ENCODE data around the gene ERVV-1.
"Not testable (repeated sequence)": the region's sequence is repeated elsewhere in the genome, so short reads cannot be mapped to it uniquely, and the experiment has no call there.

ERVV-1 gene

GRCh38 chr19:53028306-53028705 is 14.6 kb downstream of the ERVV-1 start:
- DNase-seq = not testable (repeated sequence)

GRCh38 chr19:53034054-53034453 is 20.3 kb downstream of the ERVV-1 start:
- DNase-seq = no peak

GRCh38 chr19:53034948-53035675 is 21.4 kb downstream of the ERVV-1 start:
- no peak for DNase-seq

- DNase-seq = no peak
These were observed 23.7 kb downstream of the ERVV-1 start for GRCh38 chr19:53037101-53038097.

- DNase-seq = no peak
These were observed 27.6 kb downstream of the ERVV-1 start for GRCh38 chr19:53041366-53041765.

GRCh38 chr19:53045536-53045935 is 31.8 kb downstream of the ERVV-1 start:
- DNase-seq = no peak

- DNase-seq = no peak
These were observed 33.7 kb downstream of the ERVV-1 start for GRCh38 chr19:53047379-53047778.

- DNase-seq = no peak
These were observed 41.4 kb downstream of the ERVV-1 start for GRCh38 chr19:53055117-53055516.

- DNase-seq = no peak
These were observed 44.3 kb downstream of the ERVV-1 start for GRCh38 chr19:53057904-53058580.
